ENCODE results near the gene IMP4.
"Not testable (repeated sequence)": the region's sequence is repeated elsewhere in the genome, so short reads cannot be mapped to it uniquely, and the experiment has no call there.

The IMP4 gene

GRCh38 chr2:130318906-130319305, 23.8 kb upstream of the IMP4 start:
- in situ Hi-C loops (cut with HindIII; ENCODE audit: low pct_ligation_motif_present, low sequenced_read_pairs): no loop called here
- H3K4me3 ChIP-seq (ENCODE audit: low read depth, low read length): no peak overlapping the region
- H3K27ac ChIP-seq: no peak overlapping the region
- H3K36me3 ChIP-seq (replicated peaks): no peaks in the 10 kb centered on the region
- H3K27me3 ChIP-seq (replicated peaks): no peaks in the 10 kb centered on the region
- TF ChIP-seq, protein P1, sequence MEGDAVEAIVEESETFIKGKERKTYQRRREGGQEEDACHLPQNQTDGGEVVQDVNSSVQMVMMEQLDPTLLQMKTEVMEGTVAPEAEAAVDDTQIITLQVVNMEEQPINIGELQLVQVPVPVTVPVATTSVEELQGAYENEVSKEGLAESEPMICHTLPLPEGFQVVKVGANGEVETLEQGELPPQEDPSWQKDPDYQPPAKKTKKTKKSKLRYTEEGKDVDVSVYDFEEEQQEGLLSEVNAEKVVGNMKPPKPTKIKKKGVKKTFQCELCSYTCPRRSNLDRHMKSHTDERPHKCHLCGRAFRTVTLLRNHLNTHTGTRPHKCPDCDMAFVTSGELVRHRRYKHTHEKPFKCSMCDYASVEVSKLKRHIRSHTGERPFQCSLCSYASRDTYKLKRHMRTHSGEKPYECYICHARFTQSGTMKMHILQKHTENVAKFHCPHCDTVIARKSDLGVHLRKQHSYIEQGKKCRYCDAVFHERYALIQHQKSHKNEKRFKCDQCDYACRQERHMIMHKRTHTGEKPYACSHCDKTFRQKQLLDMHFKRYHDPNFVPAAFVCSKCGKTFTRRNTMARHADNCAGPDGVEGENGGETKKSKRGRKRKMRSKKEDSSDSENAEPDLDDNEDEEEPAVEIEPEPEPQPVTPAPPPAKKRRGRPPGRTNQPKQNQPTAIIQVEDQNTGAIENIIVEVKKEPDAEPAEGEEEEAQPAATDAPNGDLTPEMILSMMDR (IDR thresholded peaks at IDR 0.05; ENCODE audit: low read depth, low read length, missing control alignments): no peak
- no peak for DNase-seq

DNA sequence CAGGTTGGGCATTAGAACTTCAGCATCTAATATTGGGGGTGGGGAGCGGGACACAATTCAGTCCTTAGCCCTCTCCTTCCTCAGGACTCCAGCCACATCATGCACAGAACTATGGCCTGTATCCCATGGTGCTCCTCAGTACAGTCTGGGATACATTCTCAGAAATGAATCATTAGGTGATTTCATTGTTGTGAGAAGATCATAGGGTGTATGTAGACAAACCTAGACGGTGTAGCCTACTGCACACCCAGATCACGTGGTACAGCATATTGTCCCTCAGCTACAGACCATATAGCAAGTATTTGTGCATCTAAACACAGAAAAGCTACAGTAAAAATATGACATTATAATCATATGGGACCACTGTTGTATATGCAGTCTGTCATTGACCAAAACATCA, 23.2 kb upstream of the IMP4 start:
- H3K27me3 ChIP-seq (replicated peaks): no peaks in the 10 kb centered on the region
- H3K4me3 ChIP-seq (ENCODE audit: low read depth, low read length): no peak overlapping the region
- no peak for DNase-seq
- TF ChIP-seq, protein P1 (IDR thresholded peaks at IDR 0.05; ENCODE audit: low read depth, low read length, missing control alignments): no peak
- no peak overlapping the region for H3K27ac ChIP-seq
- H3K36me3 ChIP-seq (replicated peaks): no peaks in the 10 kb centered on the region
- in situ Hi-C loops (cut with HindIII; ENCODE audit: low pct_ligation_motif_present, low sequenced_read_pairs): no loop called here

GRCh38 chr2:130327703-130328527, 14.8 kb upstream of the IMP4 start:
- H3K4me3 ChIP-seq (ENCODE audit: low read depth, low read length): no peak overlapping the region
- in situ Hi-C loops (cut with HindIII; ENCODE audit: low pct_ligation_motif_present, low sequenced_read_pairs): no loop called here

GRCh38 chr2:130328710-130329109, 14.0 kb upstream of the IMP4 start:
- in situ Hi-C loops (cut with HindIII; ENCODE audit: low pct_ligation_motif_present, low sequenced_read_pairs): no loop called here
- no peak for DNase-seq
- Histone ChIP-seq H3K27ac (no peak overlapping the region), H3K4me3 (ENCODE audit: low read depth, low read length) (no peak overlapping the region), H3K36me3 (replicated peaks) (no peaks in the 10 kb centered on the region), H3K27me3 (replicated peaks) (peaks cover 3% of the 10 kb centered on the region)
- TF ChIP-seq, protein P1 (IDR thresholded peaks at IDR 0.05; ENCODE audit: low read depth, low read length, missing control alignments): no peak

More at GRCh38 chr2:130327703-130328527, 14.8 kb upstream of the IMP4 start:
- Histone ChIP-seq H3K36me3 (replicated peaks) (no peaks in the 10 kb centered on the region), H3K27me3 (replicated peaks) (peaks cover 3% of the 10 kb centered on the region), H3K27ac (no peak overlapping the region)
- TF ChIP-seq, protein P1 (IDR thresholded peaks at IDR 0.05; ENCODE audit: low read depth, low read length, missing control alignments): no peak
- DNase-seq: peak; percentile 78

DNA sequence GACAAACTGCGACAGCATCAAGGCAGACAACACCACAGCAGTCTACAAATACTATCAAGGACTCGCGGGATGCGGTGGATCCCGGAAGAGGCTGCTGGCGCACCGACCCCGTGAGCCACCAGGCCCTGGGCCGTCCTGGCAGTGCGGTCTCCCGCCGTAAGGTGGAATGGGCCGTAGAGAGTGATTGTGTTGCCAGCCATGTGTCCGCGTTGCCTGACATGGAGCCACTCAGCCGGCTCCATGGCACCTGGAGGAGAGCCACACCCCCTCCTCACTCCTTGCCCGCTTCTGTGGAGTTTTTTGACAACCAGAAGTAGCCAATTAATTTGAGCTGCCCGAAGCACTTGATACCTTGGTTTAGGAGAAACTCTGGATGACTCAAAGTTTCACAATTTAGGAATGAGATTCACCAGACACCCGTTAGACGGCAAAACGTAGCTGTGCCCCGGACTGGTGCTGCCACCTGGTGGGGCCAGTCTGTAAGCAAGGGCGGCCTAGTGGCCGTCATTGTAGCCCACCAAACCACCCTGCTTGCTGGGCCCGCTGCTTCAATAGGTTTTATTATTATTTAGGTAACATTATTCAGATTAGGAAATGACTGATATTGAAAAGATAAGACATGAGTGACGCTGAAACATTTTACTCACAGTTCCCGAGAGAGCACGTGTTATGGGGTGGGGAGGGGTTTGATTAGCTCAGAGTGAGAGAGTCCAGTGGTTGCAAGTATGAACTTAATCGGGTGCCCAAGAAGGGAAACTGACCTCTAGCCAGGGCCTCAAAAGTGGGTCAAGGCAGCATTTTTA, 10.2 kb upstream of the IMP4 start:
- TF ChIP-seq, protein P1 (IDR thresholded peaks at IDR 0.05; ENCODE audit: low read depth, low read length, missing control alignments): peak; percentile 99
- Histone ChIP-seq H3K36me3 (replicated peaks) (no peaks in the 10 kb centered on the region), H3K27ac (no peak overlapping the region), H3K27me3 (replicated peaks) (peaks cover 3% of the 10 kb centered on the region), H3K4me3 (ENCODE audit: low read depth, low read length) (peak overlapping the region; percentile 26)
- peak; percentile 70 for DNase-seq
- in situ Hi-C loops (cut with HindIII; ENCODE audit: low pct_ligation_motif_present, low sequenced_read_pairs): no loop called here

- DNase-seq; H3K27ac ChIP-seq; in situ Hi-C loops (cut with HindIII; ENCODE audit: low pct_ligation_motif_present, low sequenced_read_pairs); H3K4me3 ChIP-seq (ENCODE audit: low read depth, low read length); H3K27me3 ChIP-seq (replicated peaks); H3K36me3 ChIP-seq (replicated peaks): not testable (repeated sequence)
Measured at GRCh38 chr2:130333253-130333652, 9.4 kb upstream of the IMP4 start.

All from brain microvascular endothelial cell (primary cell).